Neural cell (in vitro differentiated cells): ENCODE measurements around the gene MDP1. TPM values are rescaled to one million over a fixed set of nuclear protein-coding genes. Genes with fewer than 3 reads are reported as not detected.

ENCODE experiments used
- H2AFZ ChIP-seq: fragments of 200-600, 300-800 bp; sonication (generic), shearing (Covaris generic); 2 replicates; pipeline ENCODE4 v1.6.0; 2014; ENCODE audit warnings: low read depth, mild to moderate bottlenecking, antibody characterized with exemption, low read length, moderate library complexity
- H3F3A ChIP-seq: fragments of 200-600 bp; shearing (Covaris generic); 2 replicates; pipeline ENCODE4 v1.6.1; 2016; ENCODE audit warnings: mild to moderate bottlenecking, moderate library complexity, mixed read lengths, antibody characterized with exemption, low read length; ENCODE audit not compliant: insufficient read depth, poor library complexity, severe bottlenecking
- H3K27ac ChIP-seq: fragments of 200-600, 300-800 bp; sonication (generic), shearing (Covaris generic); 2 replicates; pipeline ENCODE4 v1.5.1; 2014; ENCODE audit warnings: mild to moderate bottlenecking, low read length, moderate library complexity
- H3K27me3 ChIP-seq: fragments of 300-800, 200-600 bp; sonication (generic), shearing (Covaris generic); 2 replicates; pipeline ENCODE4 v1.6.0; 2014; ENCODE audit warnings: mild to moderate bottlenecking, low read depth, low read length, moderate library complexity; ENCODE audit not compliant: insufficient read depth
- H3K36me3 ChIP-seq: fragments of 300-800, 200-600 bp; sonication (generic), shearing (Covaris generic); 2 replicates; pipeline ENCODE4 v1.5.1; 2014; ENCODE audit warnings: mild to moderate bottlenecking, antibody characterized with exemption, low read length, moderate library complexity; ENCODE audit not compliant: insufficient read depth
- H3K4me2 ChIP-seq: fragments of 300-800, 200-600 bp; sonication (generic), shearing (Covaris generic); 2 replicates; pipeline ENCODE4 v1.6.0; 2014; ENCODE audit warnings: mild to moderate bottlenecking, low read length
- H3K4me3 ChIP-seq: fragments of 300-800, 200-600 bp; sonication (generic), shearing (Covaris generic); 2 replicates; pipeline ENCODE4 v1.5.1; 2014; ENCODE audit warnings: mild to moderate bottlenecking, low read length, moderate library complexity
- H3K79me2 ChIP-seq: fragments of 200-600 bp; shearing (Covaris generic); replicated peaks from 2 replicates; pipeline ENCODE4 v1.6.0; 2014; ENCODE audit warnings: mild to moderate bottlenecking, low read length, moderate library complexity; ENCODE audit not compliant: insufficient read depth
- H3K9ac ChIP-seq: fragments of 300-800, 200-600 bp; sonication (generic), shearing (Covaris generic); 2 replicates; pipeline ENCODE4 v1.6.1; 2016; ENCODE audit warnings: mild to moderate bottlenecking, low read length, mixed read lengths
- H3K9me2 ChIP-seq: fragments of 200-600 bp; shearing (Covaris generic); 2 replicates; pipeline ENCODE4 v1.6.1; 2016; ENCODE audit warnings: mild to moderate bottlenecking, low read length, mixed read lengths; ENCODE audit not compliant: insufficient read depth
- H3K9me3 ChIP-seq: fragments of 200-600, 300-800 bp; sonication (generic), shearing (Covaris generic); 2 replicates; pipeline ENCODE4 v1.6.1; 2016; ENCODE audit warnings: mild to moderate bottlenecking, mixed run types, low read length, moderate library complexity, mixed read lengths
- H4K20me1 ChIP-seq: fragments of 200-600 bp; shearing (Covaris generic); 2 replicates; pipeline ENCODE4 v1.6.1; 2016; ENCODE audit warnings: mild to moderate bottlenecking, mixed run types; ENCODE audit not compliant: insufficient read depth
- CTCF ChIP-seq: fragments of 450-650 bp; IDR thresholded peaks from 2 replicates; pipeline ENCODE4 v1.5.1; 2014; ENCODE audit warnings: antibody characterized with exemption, mild to moderate bottlenecking, moderate library complexity; ENCODE audit not compliant: poor library complexity, severe bottlenecking
- EP300 ChIP-seq: fragments of 450-650 bp; conservative IDR thresholded peaks from 2 replicates; pipeline ENCODE4 v1.6.1; 2014; ENCODE audit warnings: antibody characterized with exemption, mild to moderate bottlenecking, moderate library complexity; ENCODE audit not compliant: poor library complexity, severe bottlenecking
- EZH2 ChIP-seq: fragments of 200-600, 300-800 bp; shearing (Covaris generic), sonication (generic); IDR thresholded peaks from 2 replicates; pipeline ENCODE4 v1.6.1; 2014; ENCODE audit warnings: antibody characterized with exemption, low read length, borderline replicate concordance, mild to moderate bottlenecking; ENCODE audit not compliant: insufficient read depth, poor library complexity, severe bottlenecking
- MXI1 ChIP-seq: fragments of 450-650 bp; conservative IDR thresholded peaks from 2 replicates; pipeline ENCODE4 v1.6.1; 2014; ENCODE audit warnings: antibody characterized with exemption, mild to moderate bottlenecking; ENCODE audit not compliant: poor library complexity, severe bottlenecking
- POLR2AphosphoS5 ChIP-seq: IDR thresholded peaks from 2 replicates; pipeline ENCODE4 v1.6.1; 2012
- RAD21 ChIP-seq: fragments of 450-650 bp; conservative IDR thresholded peaks from 2 replicates; pipeline ENCODE4 v1.6.1; 2014; ENCODE audit warnings: antibody characterized with exemption, mild to moderate bottlenecking, moderate library complexity
- REST ChIP-seq: IDR thresholded peaks from 2 replicates; pipeline ENCODE4 v1.6.1; 2012; ENCODE audit warnings: borderline replicate concordance
- SMC3 ChIP-seq: fragments of 450-650 bp; conservative IDR thresholded peaks from 2 replicates; pipeline ENCODE4 v1.6.1; 2014; ENCODE audit warnings: antibody characterized with exemption, mild to moderate bottlenecking, moderate library complexity; ENCODE audit not compliant: poor library complexity
- TAF1 ChIP-seq: IDR thresholded peaks from 2 replicates; pipeline ENCODE4 v1.6.1; 2012; ENCODE audit warnings: low read depth
- polyA plus RNA-seq: library from polyadenylated mRNA; depleted of rRNA; stranded (reverse); fragments of >200 nt; gene quantifications from 2 replicates; pipeline ENCODE4 v1.2.3, GENCODE V29; 2014

MDP1 gene
- polyA plus RNA-seq, 1 donor from 2014 or later = 94.2 TPM

GRCh38 chr14:24254630-24255392, 38.9 kb upstream of the MDP1 start:
- Histone ChIP-seq H3K4me2 (no peak overlapping the region), H3K36me3 (no peaks in the 10 kb centered on the region), H3K27ac (no peak overlapping the region), H4K20me1 (no peaks in the 10 kb centered on the region), H3K9ac (no peak overlapping the region), H3K4me3 (no peak overlapping the region), H3F3A (no peaks in the 10 kb centered on the region), H3K9me3 (no peaks in the 10 kb centered on the region), H3K79me2 (no peaks in the 10 kb centered on the region), H3K27me3 (no peaks in the 10 kb centered on the region), H3K9me2 (no peaks in the 10 kb centered on the region), H2AFZ (no peak overlapping the region)
- TF ChIP-seq REST (no peak), SMC3 (no peak), EP300 (no peak), MXI1 (no peak), RAD21 (no peak), CTCF (no peak), POLR2AphosphoS5 (no peak), TAF1 (no peak), EZH2 (no peak)

GRCh38 chr14:24253936-24254335, 38.1 kb upstream of the MDP1 start:
- Histone ChIP-seq H3K4me3 (no peak overlapping the region), H3K9ac (no peak overlapping the region), H3K4me2 (no peak overlapping the region), H3F3A (no peaks in the 10 kb centered on the region), H3K36me3 (no peaks in the 10 kb centered on the region), H3K27me3 (no peaks in the 10 kb centered on the region), H4K20me1 (no peaks in the 10 kb centered on the region), H3K79me2 (no peaks in the 10 kb centered on the region), H2AFZ (no peak overlapping the region), H3K27ac (no peak overlapping the region), H3K9me2 (no peaks in the 10 kb centered on the region), H3K9me3 (no peaks in the 10 kb centered on the region)
- TF ChIP-seq RAD21 = no peak
- no peak for TF ChIP-seq SMC3
- TF ChIP-seq EZH2 = no peak
- no peak for TF ChIP-seq POLR2AphosphoS5
- no peak for TF ChIP-seq TAF1
- TF ChIP-seq REST = no peak
- no peak for TF ChIP-seq CTCF
- no peak for TF ChIP-seq EP300
- TF ChIP-seq MXI1 = no peak
